ENCODE measurements around the gene UIMC1.
A peak's percentile ranks its signal among the peaks of the same experiment; 100 is the strongest.
"Not testable (repeated sequence)": the region's sequence is repeated elsewhere in the genome, so short reads cannot be mapped to it uniquely, and the experiment has no call there.

UIMC1 gene

GRCh38 chr5:177006265-177006972 is at the start of gene UIMC1:
UIMC1 (minus strand) TSS chr5:177006779; CDS start chr5:176982615, 24,164 bp downstream.
- DNase-seq (ENCODE audit: low read depth) = peak; percentile 93

- peak; percentile 8 for DNase-seq (ENCODE audit: low read depth)
Measured at GRCh38 chr5:177049285-177049684, 42.7 kb upstream of the UIMC1 start.

DNA sequence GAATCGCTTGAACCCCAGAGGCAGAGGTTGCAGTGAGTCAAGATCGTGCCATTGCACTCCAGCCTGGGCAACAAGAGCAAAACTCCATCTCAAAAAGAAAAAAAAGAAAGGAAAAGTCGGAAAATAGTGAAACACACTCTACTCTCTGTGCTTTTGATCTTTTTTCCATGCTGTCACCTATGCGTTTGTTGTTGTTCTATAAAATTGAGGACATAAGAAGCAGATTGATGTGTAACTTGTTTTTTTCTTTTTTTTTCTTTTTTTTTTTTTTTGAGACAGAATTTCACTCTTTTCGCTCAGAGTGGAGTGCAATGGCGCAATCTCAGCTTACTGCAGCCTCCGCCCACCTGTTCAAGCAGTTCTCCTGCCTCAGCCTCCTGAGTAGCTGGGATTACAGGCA is 42.0 kb upstream of the UIMC1 start:
- DNase-seq (ENCODE audit: low read depth) = not testable (repeated sequence)

- DNase-seq (ENCODE audit: low read depth) = no peak
Measured at GRCh38 chr5:177045631-177046030, 39.1 kb upstream of the UIMC1 start.

GRCh38 chr5:177044641-177045040 is 38.1 kb upstream of the UIMC1 start:
- no peak for DNase-seq (ENCODE audit: low read depth)

DNA sequence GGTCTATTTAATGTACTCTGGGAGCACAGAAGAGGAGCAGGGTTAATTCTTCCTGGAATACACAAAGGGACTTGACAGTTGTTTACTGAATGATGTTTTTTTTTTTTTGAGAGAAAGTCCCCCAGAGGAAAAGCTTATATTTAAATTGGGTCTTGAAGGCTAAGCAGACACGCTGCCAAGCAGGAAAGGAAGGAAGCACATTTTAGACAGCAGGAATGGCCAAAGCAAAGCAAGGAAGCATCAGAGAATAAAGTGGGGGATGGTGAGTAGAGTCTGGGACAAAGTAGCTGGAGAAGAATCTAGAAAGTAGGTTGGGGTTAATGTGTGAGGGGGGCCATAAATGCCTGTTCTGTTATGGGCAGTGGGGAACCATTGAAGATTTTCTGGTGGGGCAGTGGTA is 37.4 kb upstream of the UIMC1 start:
- DNase-seq (ENCODE audit: low read depth) = no peak

DNA sequence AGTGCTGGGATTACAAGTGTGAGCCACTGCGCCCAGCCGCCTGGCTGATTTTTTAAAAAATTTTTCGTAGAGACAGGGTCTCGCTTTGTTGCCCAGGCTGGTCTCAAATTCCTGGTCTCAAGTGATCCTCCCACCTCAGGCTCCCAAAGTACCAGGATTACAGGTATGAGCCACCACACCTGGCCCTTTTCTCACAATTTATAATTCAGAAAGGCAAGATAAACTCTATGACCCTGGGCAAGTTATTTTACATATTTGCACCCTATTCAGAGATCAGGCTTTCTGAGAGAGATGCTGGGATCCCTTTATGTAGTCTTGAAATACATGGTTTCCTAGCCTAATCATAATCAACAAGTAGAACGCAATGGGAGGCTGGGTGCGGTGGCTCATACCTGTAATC is 36.5 kb upstream of the UIMC1 start:
- no peak for DNase-seq (ENCODE audit: low read depth)

GRCh38 chr5:177041936-177042335 is 35.4 kb upstream of the UIMC1 start:
- no peak for DNase-seq (ENCODE audit: low read depth)

DNA sequence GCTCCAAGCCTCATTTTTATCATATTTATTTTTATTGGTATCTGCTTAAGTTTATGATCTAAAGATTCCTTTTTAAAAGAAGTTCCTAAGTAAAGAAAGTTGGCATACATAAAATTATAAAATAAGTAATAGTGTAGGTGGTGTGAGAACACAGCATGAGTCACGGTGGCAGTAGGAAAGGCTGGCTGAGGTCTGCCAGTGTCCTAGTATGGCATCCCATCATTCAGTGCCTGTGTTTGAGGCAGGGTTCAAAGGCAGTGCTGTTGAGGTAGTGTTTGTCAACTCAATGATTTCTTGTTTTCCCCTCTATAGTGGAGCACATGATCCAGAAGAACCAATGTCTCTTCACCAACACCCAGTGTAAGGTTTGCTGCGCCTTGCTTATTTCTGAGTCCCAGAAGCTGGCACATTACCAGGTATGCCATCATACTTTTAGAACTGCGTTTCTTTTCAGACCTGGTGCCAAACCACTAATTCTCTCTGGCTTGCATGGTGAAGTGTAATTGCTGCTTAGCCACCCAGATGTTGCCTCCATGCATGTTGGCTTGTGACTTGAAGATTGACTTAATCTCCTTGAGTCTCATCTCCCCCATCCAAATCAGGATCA is 34.3 kb upstream of the UIMC1 start:
- no peak for DNase-seq (ENCODE audit: low read depth)

- no peak for DNase-seq (ENCODE audit: low read depth)
Measured at GRCh38 chr5:177036921-177037320, 30.3 kb upstream of the UIMC1 start.

DNA sequence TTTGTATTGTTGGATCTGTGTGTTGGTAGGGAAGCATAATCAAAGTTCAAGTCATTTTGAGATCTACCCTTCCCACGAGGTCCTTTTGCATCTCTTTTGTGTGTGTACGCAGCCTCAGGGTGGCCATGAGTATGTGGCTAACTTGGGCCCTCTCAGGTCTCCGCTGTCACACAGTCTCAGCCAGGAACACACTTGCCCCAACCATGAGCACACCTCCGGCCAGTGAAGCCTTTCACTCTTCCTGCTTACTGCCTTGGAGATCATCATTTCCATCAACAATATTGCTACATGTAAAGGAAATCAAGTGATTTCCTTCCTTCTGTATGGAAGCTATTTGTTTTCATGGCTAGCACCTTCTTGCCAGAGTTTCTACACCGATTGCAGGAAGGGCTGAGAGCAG is 29.9 kb upstream of the UIMC1 start:
- no peak for DNase-seq (ENCODE audit: low read depth)

DNA sequence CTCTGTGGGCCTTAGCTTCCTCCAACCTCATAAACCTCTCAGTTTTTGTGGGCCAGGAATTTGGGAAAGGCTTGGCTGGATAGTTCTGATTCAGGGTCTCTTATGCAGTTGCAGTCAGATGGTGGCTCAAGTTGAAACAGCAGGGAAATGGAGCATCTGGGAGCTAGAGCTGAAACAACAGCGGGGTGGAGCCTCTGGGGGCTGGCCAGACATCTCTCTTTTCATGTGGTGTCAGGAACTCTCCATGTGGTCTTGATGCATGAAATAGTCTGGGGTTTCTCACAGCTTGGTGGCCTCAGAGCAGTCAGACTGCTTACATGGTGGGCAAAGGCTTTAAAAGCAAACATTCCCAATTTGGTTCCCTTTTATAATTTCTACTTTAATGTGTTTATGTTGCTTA is 29.4 kb upstream of the UIMC1 start:
- DNase-seq (ENCODE audit: low read depth) = no peak

DNA sequence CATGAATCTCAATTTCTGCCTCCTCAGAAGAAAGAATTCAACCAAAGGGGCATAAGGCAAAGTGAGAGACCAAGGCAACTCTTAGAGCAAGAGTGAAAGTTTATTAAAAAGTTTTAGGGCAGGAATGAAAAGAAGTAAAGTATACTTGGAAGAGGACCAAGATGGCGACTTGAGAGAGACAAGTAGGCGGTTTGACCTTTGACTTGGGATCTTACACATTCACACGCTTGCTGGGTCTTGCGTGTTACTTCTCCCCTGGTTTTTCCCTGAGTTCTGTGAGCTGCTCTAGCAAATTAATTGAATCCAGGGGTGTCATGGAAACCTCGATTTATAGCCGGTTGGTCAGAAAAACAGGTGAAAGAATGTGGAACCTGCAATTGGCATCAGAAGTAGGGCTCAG is 22.9 kb upstream of the UIMC1 start:
- no peak for DNase-seq (ENCODE audit: low read depth)

DNA sequence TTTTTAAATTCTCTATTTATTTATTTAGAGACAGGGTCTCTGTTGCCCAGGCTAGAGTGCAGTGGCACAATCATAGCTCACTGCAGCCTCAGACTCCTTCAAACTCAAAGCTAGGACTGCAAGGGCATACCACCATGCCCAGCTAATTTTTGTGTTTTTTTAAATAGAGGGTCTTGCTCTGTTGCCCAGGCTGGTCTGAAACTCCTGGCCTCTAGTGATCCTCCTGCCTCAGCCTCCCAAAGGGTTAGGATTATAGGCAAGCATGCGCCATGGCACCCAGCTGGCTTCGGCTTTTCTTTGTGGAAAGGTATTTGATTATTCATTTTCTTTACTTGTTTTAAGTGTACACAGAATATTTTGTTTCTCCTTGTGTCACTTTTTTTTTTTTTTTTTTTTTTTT is 21.1 kb upstream of the UIMC1 start:
- no peak for DNase-seq (ENCODE audit: low read depth)

DNA sequence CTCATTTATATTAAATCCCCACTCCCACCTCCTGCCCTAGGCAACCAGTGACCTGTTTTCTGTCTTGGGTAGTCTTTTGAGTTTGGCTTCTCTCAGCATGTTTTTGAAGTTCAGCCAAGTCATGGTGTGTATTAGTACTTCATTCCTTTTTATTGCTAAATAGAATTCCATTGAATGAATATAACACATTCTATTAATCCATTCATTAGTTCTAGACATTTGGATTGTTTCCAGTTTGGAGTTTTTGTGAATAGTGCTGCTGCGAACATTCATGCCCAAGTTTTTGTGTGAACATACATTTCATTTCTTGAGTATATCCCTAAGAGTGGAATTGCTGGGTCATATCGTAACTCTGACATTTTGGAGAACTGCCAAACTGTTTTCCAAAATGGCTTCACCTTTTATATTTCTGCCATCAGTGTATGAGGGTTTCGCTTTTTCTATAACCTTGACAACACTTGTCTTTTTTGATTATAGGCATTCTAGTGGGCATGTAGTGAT is 18.6 kb upstream of the UIMC1 start:
- DNase-seq (ENCODE audit: low read depth) = no peak

DNA sequence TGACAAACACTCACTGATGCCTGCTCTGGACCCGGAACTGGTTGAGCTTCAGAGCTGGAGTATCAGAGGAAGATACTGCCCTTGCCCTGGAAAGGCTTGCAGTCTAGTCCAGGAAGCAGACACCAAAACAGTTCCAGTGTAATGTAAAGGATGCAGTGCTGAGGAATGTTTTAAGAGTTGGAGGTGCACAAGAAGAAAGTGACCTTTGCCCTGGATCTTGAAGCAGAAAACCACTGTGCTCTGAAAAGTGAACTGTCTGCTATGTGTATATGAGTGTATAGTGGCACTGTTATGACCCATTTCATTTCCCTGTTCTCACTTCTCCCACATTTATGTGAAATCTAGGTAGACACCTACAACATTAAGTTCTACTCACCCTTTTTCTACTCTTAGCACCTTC is 18.0 kb upstream of the UIMC1 start:
- no peak for DNase-seq (ENCODE audit: low read depth)

- no peak for DNase-seq (ENCODE audit: low read depth)
Measured at GRCh38 chr5:177023303-177023664, 16.7 kb upstream of the UIMC1 start.

DNA sequence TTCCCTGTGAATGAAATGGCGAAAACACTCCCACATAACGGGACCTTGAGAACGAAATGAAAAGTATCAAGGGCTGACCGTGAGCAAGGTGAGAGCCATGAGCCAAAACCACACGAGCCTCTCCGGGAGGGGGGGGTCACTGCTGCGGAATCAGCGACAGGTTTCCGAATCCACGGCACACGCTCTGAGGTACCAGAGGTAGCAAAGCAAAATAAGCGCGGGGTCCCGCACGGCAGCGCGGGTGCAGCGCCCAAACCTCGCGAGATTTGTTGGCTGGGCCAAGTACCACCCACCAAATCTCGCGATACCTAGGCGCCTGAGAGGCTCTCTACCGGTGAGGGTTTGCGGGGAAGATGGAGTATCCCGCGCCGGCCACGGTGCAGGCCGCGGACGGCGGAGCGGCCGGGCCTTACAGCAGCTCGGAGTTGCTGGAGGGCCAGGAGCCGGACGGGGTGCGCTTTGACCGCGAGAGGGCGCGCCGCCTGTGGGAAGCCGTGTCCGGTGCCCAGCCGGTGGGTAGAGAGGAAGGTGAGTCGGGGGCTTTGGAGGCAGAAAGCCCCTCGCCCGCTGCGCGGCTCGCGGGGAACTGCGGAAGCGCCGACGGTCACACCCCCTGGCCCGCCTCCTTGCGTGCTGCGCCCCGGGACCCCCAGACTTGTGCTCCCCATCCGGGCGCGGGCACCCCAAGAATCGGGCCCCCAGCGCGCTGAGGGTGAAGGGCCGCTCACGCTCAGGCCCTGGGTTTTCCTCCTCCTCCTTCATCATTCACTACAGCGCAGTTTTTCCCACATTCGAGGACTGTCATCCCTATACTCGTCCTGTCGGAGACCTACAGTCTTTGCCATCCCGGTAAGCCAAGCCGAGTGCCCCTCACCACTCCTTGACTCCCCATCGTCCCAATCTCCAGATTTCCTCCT is 16.1 kb upstream of the UIMC1 start, which contains the start of gene ZNF346:
ZNF346 (plus strand) TSS at position 311 of the 917 bp plus-strand sequence; CDS start at position 354, 43 bp downstream.
- DNase-seq (ENCODE audit: low read depth) = peak; percentile 97

- no peak for DNase-seq (ENCODE audit: low read depth)
Measured at GRCh38 chr5:177020033-177020432, 13.5 kb upstream of the UIMC1 start.

DNA sequence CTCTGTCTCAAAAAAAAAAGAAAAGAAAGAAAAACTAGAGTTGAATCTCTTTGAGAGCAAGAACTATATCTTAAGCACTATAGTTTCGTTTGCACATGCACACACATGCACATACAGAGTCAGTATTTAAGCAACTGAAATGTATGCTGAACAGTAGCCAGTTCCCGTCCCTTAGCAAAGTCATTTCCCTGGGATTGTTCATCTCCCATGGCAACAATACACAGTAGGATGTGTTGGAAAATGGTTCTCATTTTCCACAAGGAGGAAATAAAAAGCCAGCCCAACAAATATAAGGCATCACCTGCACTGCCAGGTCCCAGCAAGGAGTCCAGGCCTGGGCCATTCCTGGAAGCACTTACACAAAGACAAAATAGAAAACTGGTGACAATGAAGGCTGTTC is 11.8 kb upstream of the UIMC1 start:
- DNase-seq (ENCODE audit: low read depth) = no peak

DNA sequence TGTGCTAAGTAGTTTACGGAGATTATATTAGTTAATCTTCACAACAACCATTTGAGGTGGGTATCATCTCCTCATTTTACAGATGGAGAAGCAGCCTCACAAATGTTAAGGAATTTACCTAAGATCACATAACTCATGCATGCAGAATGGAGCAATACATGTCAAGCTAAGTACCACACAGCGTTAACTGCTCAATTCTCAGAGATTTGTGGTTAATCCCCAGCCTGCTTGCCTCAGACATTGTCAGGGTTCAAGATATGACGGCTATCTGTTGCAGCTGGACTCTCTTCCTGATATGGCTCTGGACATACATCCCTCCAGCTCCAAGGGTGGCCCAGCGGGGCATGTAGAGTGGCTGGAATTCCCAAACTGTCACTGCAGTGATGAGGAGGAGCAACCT is 8.6 kb upstream of the UIMC1 start:
- no peak for DNase-seq (ENCODE audit: low read depth)

DNA sequence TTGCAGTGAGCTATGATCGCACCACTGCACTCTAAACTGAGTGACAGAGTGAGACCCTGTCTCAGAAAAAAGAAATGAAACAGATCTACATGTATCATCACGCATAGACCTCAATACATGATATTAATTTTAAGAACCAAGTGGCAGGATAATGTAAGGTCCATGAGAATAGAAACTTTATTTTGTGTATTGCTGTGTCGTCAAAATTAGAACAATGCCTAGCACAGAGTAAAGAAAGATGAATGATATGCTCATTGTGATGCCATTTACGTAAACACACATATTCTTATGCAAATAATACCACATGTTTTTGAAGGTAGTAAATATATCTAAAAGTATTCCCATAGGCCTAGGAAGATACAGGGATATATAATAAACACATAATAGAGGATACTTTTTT is 3.6 kb upstream of the UIMC1 start:
- no peak for DNase-seq (ENCODE audit: low read depth)

GRCh38 chr5:177008716-177009115 is 2.1 kb upstream of the UIMC1 start:
- DNase-seq (ENCODE audit: low read depth) = no peak

All from ELR (cell line).